DMS79 (cell line): ENCODE data around the gene SFT2D2.

Experiments used
- DNase-seq: peaks from one replicate; lab custom pipeline; 2025; lab: John Stamatoyannopoulos, UW

SFT2D2 gene

DNA sequence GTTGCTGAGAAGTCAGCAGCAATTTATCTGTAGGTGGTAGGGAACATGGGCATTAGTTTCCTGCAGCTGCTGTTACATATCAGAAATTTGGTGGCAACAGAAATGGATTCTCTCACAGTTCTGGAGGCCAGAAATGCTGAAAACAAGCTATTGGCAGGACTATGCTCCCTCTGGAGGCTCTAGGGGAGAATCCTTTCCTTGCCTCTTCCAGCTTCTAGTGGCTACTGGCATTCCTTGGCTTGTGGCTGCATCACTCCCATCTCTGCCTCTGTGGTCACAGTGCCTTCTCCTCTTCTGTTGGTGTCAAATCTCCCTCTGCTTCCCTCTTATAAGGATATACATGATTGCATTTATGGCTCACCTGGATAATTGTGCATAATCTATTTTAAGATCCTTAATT, 2.5 kb upstream of the SFT2D2 start:
- DNase-seq = no peak

- DNase-seq = no peak
Measured at GRCh38 chr1:168223681-168224540, 1.9 kb upstream of the SFT2D2 start.

DNA sequence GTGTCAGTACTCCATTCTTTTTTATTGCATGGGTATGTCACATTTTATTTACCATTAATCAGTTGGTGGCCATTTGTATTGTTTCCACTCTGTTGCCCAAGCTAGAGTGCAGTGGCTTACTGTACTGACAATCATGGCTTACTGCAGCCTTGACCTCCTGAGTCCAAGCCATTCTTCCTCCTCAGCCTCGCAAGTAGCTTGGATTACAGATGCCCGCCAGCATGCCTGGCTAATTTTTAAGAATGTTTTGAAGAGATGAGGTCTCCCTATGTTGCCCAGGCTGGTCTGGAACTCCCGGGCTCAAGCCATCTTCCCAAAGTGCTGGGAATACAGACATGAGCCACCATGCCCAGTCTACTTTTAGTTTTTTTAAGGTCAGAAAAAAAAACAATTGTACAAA, 813 bp upstream of the SFT2D2 start:
- no peak for DNase-seq

DNA sequence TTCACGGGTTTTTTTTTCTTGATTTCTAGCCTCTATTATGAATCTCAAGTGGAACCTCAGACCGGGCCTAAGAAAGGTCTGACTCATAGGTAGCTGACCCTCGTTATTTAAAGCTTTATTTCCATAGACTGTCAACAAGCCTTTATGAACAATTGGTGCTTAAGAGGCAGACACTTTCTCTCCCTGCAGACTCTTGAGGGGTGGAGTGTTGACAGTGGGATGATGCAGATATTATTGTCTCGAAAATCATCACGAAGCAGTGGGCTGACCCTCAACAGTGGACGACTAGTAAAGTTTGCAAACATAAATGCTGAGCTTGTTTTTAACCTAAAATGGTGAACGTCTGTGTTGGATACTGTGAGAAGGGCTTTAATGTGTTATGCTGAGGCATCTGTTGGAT, 1.8 kb downstream of the SFT2D2 start:
- DNase-seq = no peak

- DNase-seq = no peak
Measured at GRCh38 chr1:168229893-168230292, 4.1 kb downstream of the SFT2D2 start.

- no peak for DNase-seq
Measured at GRCh38 chr1:168230709-168231108, 4.9 kb downstream of the SFT2D2 start.

DNA sequence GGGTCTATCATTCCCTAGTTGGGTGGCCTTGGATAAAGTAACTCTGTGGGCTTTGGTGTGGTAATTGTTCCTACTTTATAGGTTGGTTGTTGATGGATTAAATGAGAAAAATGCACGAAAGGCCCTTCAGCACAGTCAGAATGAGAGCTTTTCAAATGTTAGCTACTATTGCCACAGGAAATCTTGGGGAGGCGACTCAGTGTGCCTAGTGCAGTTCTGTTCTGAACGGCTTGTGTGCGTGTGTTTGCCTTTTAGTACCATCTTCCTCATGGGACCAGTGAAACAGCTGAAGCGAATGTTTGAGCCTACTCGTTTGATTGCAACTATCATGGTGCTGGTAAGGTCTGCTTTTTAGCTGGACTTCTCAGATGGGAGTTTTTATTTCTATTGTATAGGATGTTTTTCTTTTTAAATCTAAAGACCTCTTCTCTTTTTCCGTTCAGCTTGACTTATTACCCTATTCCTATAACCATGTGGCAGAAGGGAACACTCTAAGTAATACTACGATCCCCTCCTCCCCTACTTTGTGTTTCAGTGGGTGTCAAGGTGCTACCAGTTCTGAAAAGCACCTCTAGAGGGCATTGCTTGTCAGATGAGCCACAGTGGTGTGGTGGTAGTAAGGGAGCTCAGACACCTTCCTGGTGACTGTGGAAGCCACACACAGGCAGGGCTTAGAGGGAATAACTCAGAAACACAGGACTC, 9.2 kb downstream of the SFT2D2 start:
- no peak for DNase-seq

- DNase-seq = no peak
Measured at GRCh38 chr1:168235548-168235885, 9.7 kb downstream of the SFT2D2 start.

DNA sequence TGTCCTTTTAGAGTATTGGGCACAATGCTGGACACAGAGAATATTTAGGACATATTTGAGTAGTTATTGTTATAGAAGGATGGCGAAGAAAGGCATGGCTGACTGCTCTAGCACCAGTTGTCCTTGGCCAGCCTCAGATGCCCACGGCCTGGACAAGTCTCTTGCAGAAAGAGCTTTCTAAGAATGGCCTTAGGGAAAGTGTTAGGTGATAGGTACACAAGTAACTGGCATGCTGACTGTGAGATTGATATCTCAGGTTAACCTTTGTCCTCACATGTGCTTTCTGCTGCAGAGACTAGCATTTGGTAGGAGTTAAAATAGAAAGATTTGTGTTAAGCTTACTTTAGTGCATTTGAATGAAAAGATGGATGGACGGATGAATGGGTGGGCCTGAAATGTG, 10.1 kb downstream of the SFT2D2 start:
- DNase-seq = no peak

DNA sequence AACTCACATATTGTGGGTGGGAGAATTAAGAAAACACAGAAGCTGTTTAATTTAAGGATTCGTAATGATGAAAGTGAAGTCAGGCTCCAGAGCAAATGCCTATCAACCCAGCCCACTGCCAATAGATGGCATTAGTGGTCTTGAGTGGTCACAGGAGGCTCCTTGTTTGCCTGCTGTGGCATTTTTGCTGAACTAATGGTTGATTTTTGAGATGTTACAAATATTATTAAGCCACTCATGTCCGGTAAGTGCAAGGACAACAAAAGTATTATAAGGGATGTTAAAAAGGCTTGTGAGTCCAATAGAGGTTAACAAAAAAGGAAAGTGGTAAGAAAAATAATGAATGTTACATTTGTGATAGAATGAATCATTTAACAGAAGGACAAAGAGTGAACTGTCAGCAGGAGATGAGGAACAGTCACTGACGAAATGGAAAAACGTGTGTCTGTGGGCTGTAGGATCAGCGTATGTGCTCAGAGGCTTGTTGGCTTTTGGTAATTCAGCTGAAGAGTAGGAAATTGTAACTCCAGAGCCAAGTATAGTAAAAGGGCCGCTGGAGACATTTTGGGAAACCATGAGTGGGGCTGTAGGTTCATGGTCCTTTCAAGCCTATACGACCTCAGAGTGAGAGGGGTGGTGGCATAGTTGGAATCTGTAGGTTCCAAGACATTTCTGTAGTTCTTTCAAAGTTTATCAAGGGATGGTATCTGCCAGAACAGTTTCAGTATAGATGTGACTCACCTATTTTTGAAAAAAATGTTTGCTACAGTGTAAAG, 11.2 kb downstream of the SFT2D2 start:
- no peak for DNase-seq

- no peak for DNase-seq
Measured at GRCh38 chr1:168243198-168243597, 17.4 kb downstream of the SFT2D2 start.

- DNase-seq = no peak
Measured at GRCh38 chr1:168243636-168244212, 17.9 kb downstream of the SFT2D2 start.

- DNase-seq = no peak
Measured at GRCh38 chr1:168245042-168245441, 19.2 kb downstream of the SFT2D2 start.

GRCh38 chr1:168246506-168246905, 20.7 kb downstream of the SFT2D2 start:
- DNase-seq = no peak

GRCh38 chr1:168252204-168252733, 26.5 kb downstream of the SFT2D2 start:
- DNase-seq = no peak

GRCh38 chr1:168256164-168256563, 30.4 kb downstream of the SFT2D2 start:
- DNase-seq = no peak

DNA sequence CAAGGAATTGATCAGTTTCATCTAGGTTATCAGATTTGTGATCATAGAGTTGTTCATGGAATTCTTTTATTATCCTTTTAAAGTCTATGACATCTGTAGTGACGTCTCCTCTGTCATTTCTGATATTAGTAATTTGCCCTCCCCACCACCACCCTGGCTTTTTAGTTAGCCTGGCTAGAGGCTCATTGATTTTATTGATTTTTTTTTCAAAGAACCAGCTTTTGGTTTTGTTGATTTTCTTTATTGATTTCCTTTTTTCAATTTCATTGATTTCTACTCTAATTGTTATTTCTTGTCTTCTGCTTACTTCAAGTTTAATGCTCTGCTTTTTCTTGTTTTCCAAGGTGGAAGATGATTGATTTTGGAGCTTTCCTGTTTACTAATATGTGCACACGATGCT, 31.6 kb downstream of the SFT2D2 start:
- no peak for DNase-seq

DNA sequence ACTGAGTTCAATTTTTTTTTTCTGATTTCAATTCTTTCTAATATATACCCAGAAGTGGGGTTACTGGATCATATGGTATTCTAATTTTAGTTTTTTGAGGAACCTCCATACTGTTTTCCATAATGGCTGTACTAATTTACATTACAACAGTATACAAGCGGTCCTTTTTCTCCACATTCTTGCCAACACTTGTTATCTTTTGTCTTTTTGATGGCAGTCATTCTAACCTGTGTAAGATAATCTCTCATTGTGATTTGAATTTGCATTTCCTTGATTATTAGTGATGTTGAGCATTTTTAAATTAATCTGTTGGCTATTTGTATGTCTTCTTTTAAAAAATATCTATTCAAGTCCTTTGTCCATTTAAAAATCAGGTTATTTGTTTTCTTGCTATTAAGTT, 33.8 kb downstream of the SFT2D2 start:
- no peak for DNase-seq

DNA sequence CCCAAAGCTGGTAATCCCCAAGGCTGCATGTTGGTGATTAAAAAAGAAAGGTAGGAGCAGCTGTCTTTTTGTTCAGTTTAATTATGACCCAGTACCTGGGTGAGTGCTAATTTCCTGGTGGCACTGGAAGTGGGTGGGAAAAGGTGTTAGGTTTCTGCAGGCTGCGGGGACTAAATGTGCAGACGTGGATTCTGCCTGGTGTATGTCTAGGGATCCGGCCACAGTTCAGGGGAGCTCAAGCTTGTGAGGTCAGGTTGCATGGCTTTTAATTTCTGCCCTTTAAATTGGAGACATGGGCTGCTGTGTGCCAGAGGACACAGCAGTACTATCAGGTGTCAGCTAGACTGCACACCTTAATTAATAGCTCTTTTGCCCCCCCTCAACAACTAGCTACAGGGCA, 34.6 kb downstream of the SFT2D2 start:
- no peak for DNase-seq

DNA sequence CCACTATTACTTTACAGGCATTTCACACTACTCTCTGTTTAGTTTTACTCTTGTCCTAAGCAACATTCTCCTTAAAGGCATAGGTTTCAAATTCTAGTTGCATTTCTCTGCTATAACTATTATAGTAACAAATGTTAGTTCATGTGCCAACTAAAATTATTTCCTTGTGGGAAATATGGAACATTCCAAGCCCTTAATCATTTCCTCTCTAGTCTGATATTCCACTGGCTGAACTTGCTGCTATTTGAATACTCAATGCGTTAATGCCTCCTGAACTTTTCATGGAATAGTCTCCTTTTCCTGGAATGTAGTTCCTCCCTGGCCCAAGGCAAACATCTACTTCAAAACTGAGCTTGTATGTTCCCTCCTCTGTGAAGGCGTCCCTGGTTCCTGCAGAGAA, 35.6 kb downstream of the SFT2D2 start:
- DNase-seq = no peak

DNA sequence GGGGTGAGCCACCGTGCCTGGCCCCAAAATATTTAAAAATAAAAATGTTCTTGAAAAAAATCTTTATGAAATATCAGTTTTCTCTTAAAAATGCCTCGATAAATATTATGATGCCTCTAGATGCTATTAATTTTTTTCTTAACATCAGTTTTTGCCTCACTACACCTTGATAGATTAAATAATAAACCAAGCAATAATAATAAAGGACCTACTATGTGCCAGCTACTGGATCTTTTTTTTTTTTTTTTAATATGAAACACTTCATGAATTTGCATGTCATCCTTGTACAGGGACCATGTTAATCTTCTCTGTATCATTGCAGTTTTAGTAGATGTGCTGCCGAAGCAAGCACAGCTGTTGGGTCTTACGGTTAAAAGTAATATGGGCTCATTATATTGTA, 37.3 kb downstream of the SFT2D2 start:
- no peak for DNase-seq

GRCh38 chr1:168264296-168264695, 38.5 kb downstream of the SFT2D2 start:
- no peak for DNase-seq
